Karpas-422 (cell line): Measurements from ENCODE around the gene MNS1. TPM values are rescaled to one million over a fixed set of nuclear protein-coding genes. Genes with fewer than 3 reads are reported as not detected.
A peak's percentile ranks its signal among the peaks of the same experiment; 100 is the strongest.
"Not testable (repeated sequence)": the region's sequence is repeated elsewhere in the genome, so short reads cannot be mapped to it uniquely, and the experiment has no call there.

Experiments
- DNase-seq: peaks from one replicate; pipeline ENCODE4 v3.0.0-alpha.2; 2015
- H2AFZ ChIP-seq: fragments of 200-600 bp; sonication (generic); 2 replicates; pipeline ENCODE4 v1.6.1; 2014; ENCODE audit warnings: antibody characterized with exemption, low read length, mixed read lengths
- H3K27ac ChIP-seq: fragments of 200-600 bp; sonication (generic); 2 replicates; pipeline ENCODE4 v1.5.1; 2014; ENCODE audit warnings: mild to moderate bottlenecking, low read length, moderate library complexity
- H3K27me3 ChIP-seq: fragments of 200-600 bp; sonication (generic); 2 replicates; pipeline ENCODE4 v1.6.1; 2014; ENCODE audit warnings: low read length, mixed read lengths
- H3K36me3 ChIP-seq: fragments of 200-600 bp; sonication (generic); 2 replicates; pipeline ENCODE4 v1.6.1; 2014; ENCODE audit warnings: low read length, mixed read lengths; ENCODE audit not compliant: insufficient read depth
- H3K4me1 ChIP-seq: fragments of 200-600 bp; sonication (generic); 2 replicates; pipeline ENCODE4 v1.6.1; 2014; ENCODE audit warnings: mild to moderate bottlenecking, low read length, mixed read lengths
- H3K4me2 ChIP-seq: fragments of 200-600 bp; sonication (generic); 2 replicates; pipeline ENCODE4 v1.6.1; 2014; ENCODE audit warnings: low read length, low read depth, mild to moderate bottlenecking; ENCODE audit not compliant: poor library complexity, severe bottlenecking
- H3K4me3 ChIP-seq: fragments of 200-600 bp; sonication (generic); 2 replicates; pipeline ENCODE4 v1.5.1; 2014; ENCODE audit warnings: mild to moderate bottlenecking, antibody characterized with exemption, low read length, mixed read lengths
- H3K79me2 ChIP-seq: fragments of 200-600 bp; sonication (generic); 2 replicates; pipeline ENCODE4 v1.6.1; 2014; ENCODE audit warnings: mild to moderate bottlenecking, low read length, mixed read lengths
- H3K9ac ChIP-seq: fragments of 200-600 bp; sonication (generic); 2 replicates; pipeline ENCODE4 v1.6.0; 2014; ENCODE audit warnings: low read length
- H3K9me2 ChIP-seq: fragments of 200-600 bp; sonication (generic), shearing (Covaris generic); replicated peaks from 2 replicates; pipeline ENCODE4 v1.6.0; 2014; ENCODE audit warnings: mild to moderate bottlenecking, low read length, moderate library complexity; ENCODE audit not compliant: insufficient read depth
- H3K9me3 ChIP-seq: fragments of 300-700, 200-600 bp; sonication (generic); 2 replicates; pipeline ENCODE4 v1.6.1; 2014; ENCODE audit warnings: low read length, mixed read lengths
- H4K20me1 ChIP-seq: fragments of 200-600 bp; sonication (generic); 2 replicates; pipeline ENCODE4 v1.6.1; 2014; ENCODE audit warnings: mild to moderate bottlenecking, antibody characterized with exemption, low read length, low read depth; ENCODE audit not compliant: insufficient read depth
- total RNA-seq: library from RNA; depleted of rRNA; stranded (reverse); fragments of >200 nt; shearing (Covaris generic); gene quantifications from 2 replicates; pipeline ENCODE4 v1.2.3, GENCODE V29; 2014; ENCODE audit warnings: low replicate concordance

The MNS1 gene
- total RNA-seq, 1 experiment from 2014 or later = 3.5 TPM

DNA sequence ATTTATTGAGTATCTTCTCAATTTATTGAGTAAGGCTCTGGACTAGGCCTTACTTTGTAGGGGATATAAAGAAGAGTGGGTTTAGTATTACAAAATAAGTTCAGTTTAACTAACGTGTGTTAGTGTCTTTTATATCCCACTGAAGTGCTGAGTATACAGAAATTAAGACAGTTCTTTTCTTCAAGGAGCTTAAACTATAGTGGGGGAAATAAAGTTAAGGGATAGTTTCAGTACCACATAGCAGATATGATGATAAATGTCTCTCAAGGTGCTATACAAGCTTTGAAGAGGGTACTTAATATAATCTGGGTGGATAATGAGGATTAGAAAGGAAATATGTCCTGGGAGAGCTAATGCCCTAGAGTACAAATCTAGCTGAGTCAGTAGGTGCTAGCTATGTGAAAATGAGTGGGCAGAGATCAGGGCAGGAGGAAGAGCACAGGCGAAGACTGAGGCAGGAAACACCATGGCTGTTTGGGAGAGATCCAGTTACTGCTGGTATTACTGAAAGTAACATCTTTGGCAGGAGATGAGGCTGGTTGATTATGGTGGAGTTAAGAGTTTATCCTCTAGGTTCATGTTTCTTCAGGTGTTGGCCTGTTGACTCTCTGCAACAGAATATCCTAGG, 53.7 kb downstream of the MNS1 start:
- H4K20me1 ChIP-seq = no peaks in the 10 kb centered on the region
- no peaks in the 10 kb centered on the region for H3K9me2 ChIP-seq
- no peaks in the 10 kb centered on the region for H3K79me2 ChIP-seq
- H2AFZ ChIP-seq = no peak overlapping the region
- no peak for DNase-seq
- H3K4me3 ChIP-seq = no peak overlapping the region
- no peaks in the 10 kb centered on the region for H3K27me3 ChIP-seq
- no peak overlapping the region for H3K4me2 ChIP-seq
- no peak overlapping the region for H3K9ac ChIP-seq
- no peak overlapping the region for H3K27ac ChIP-seq
- no peaks in the 10 kb centered on the region for H3K4me1 ChIP-seq
- no peaks in the 10 kb centered on the region for H3K36me3 ChIP-seq
- no peaks in the 10 kb centered on the region for H3K9me3 ChIP-seq

DNA sequence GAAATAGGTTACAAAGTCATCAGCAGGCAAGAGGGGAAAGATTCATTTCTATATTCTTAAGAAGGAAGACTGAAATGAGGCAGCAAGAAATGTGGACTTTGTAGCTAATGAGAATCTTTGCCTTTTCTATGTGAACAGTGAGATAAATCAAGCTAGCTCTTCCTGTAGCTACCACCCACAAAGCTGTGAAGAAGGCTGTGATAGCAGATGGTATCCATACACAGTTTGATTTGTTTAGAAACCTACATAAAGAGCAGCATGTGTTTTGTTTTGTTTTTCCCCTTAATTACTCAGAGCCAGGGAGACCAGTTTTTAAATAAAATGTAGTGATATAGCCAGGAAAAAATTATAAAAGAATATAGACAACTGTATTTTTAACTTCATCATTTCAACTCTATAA, 54.2 kb downstream of the MNS1 start:
- no peak overlapping the region for H3K27ac ChIP-seq
- no peak overlapping the region for H2AFZ ChIP-seq
- no peak overlapping the region for H3K4me2 ChIP-seq
- H3K79me2 ChIP-seq = no peaks in the 10 kb centered on the region
- no peak overlapping the region for H3K4me3 ChIP-seq
- no peak for DNase-seq
- no peaks in the 10 kb centered on the region for H3K27me3 ChIP-seq
- no peaks in the 10 kb centered on the region for H3K36me3 ChIP-seq
- no peaks in the 10 kb centered on the region for H3K4me1 ChIP-seq
- no peaks in the 10 kb centered on the region for H3K9me3 ChIP-seq
- no peak overlapping the region for H3K9ac ChIP-seq
- 0 out of 2 replicates have a peak, but pooled peaks cover under 1% of the 10 kb centered on the region for H3K9me2 ChIP-seq
- no peaks in the 10 kb centered on the region for H4K20me1 ChIP-seq

DNA sequence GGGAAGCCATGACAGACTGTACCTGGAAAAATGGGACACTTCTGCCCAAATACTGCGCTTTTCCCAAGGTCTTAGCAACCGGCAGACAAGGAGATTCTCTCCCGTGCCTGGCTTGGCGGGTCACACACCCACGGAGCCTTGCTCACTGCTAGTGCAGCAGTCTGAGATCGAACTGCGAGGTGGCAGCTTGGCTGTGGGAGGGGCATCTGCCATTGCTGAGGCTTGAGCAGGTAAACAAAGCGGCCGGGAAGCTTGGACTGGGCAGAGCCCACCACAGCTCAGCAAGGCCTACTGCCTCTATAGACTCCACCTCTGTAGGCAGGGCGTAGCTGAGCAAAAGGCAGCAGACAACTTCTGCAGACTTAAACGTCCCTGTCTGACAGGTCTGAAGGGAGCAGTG, 65.7 kb downstream of the MNS1 start:
- not testable (repeated sequence) for H3K9me3 ChIP-seq, H3K36me3 ChIP-seq, H3K4me3 ChIP-seq, H4K20me1 ChIP-seq, H3K9me2 ChIP-seq, H3K27ac ChIP-seq, H3K9ac ChIP-seq, DNase-seq, H3K4me1 ChIP-seq, H3K79me2 ChIP-seq, H2AFZ ChIP-seq, H3K27me3 ChIP-seq, H3K4me2 ChIP-seq

DNA sequence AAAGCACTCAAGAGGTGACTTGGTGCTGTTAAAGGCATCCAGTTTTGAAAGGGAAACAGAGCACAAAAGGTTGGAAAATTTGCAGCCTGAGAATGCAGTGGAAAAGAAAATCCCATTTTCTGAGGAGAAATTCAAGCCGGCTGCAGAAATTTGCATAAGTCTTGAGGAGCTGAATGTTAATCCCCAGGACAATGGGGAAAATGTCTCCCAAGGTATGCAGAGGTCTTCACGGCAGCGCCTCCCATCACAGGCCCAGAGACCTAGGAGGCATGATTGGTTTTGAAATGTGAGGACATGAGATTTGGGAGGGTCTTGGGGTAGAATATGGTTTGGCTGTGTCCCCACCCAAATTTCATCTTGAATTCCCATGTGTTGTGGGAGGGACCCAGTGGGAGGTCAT, 67.6 kb downstream of the MNS1 start:
- not testable (repeated sequence) for H3K9me3 ChIP-seq, H2AFZ ChIP-seq, H3K9me2 ChIP-seq, H3K4me2 ChIP-seq, H3K4me1 ChIP-seq, H3K27me3 ChIP-seq, H3K36me3 ChIP-seq, H4K20me1 ChIP-seq, H3K27ac ChIP-seq, H3K79me2 ChIP-seq, H3K9ac ChIP-seq, H3K4me3 ChIP-seq, DNase-seq

DNA sequence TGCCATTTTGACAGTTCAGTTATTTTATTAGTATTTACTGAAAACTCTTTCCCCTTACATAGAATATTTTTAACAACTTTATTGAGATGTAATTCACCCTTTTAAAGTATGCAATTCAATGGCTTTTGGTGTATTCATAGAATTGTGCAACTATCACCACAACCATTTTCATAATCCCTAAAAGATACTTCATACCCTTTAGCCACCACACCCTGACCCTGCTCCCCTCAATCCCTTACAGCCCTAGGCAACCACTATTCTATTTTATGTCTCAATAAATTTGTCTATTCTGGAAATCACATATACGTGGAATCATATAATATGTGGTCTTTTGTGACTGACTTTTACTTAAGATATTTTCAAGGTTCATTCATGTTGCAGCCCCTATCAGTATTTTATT, 70.0 kb downstream of the MNS1 start:
- H3K79me2 ChIP-seq = no peaks in the 10 kb centered on the region
- DNase-seq = no peak
- H3K4me1 ChIP-seq = no peaks in the 10 kb centered on the region; the same call in 1 of the 2 replicates
- H3K4me3 ChIP-seq = no peak overlapping the region
- no peaks in the 10 kb centered on the region for H3K36me3 ChIP-seq
- no peak overlapping the region for H3K27ac ChIP-seq
- no peaks in the 10 kb centered on the region for H3K9me2 ChIP-seq
- H3K27me3 ChIP-seq = no peaks in the 10 kb centered on the region
- H4K20me1 ChIP-seq = no peaks in the 10 kb centered on the region
- no peak overlapping the region for H2AFZ ChIP-seq
- no peaks in the 10 kb centered on the region for H3K9me3 ChIP-seq
- H3K4me2 ChIP-seq = no peak overlapping the region
- H3K9ac ChIP-seq = no peak overlapping the region

DNA sequence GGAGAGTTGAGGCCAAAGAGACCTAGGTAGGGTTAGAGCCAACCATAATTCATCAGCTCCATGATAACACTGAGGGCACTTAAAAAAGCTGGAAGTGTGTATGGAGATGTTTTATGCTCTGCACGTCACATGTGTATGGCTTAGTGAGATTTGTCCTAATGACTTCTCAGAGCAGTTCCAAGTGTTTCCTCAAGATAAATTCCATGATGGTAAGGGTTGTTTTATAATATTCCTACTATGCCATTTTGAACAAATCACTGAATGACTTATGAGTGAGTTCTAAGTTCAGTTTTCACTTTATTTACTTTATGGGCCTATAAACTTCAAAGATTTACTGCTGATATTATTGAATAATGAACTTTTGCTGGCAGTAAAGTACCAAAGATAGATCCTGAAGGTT, 71.7 kb downstream of the MNS1 start:
- Histone ChIP-seq H3K27ac (no peak overlapping the region), H3K9me2 (no peaks in the 10 kb centered on the region), H4K20me1 (no peaks in the 10 kb centered on the region), H2AFZ (no peak overlapping the region), H3K36me3 (no peaks in the 10 kb centered on the region), H3K4me3 (no peak overlapping the region), H3K79me2 (no peaks in the 10 kb centered on the region), H3K9me3 (no peaks in the 10 kb centered on the region), H3K9ac (no peak overlapping the region), H3K27me3 (no peaks in the 10 kb centered on the region), H3K4me2 (no peak overlapping the region), H3K4me1 (no peaks in the 10 kb centered on the region; the same call in 1 of the 2 replicates)
- no peak for DNase-seq

DNA sequence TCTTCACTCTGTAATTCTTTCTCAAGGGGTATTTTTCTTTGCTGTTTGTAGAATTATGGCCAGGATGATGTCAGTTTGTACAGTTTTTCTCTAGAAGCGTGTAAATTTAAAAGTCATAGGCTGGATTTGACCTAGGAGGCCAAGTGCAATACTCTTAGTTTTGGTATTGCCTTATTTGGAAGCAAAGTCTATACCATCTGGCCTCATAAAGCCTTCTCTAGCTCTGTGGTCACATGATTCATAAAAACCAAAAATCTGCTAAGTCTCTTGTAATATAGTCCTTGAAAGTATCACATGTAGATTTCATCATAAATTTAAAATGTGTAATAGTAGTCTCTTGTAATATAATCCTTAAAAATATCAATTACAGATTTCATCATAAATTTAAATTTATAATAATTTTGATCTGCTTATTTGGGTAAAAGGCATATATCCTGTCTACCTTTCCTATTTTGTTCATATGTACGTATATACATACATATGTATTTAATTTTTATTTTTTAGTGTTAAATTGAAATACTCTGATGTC, 74.1 kb downstream of the MNS1 start:
- no peaks in the 10 kb centered on the region for H4K20me1 ChIP-seq
- H3K4me2 ChIP-seq = no peak overlapping the region
- no peaks in the 10 kb centered on the region for H3K79me2 ChIP-seq
- H3K36me3 ChIP-seq = 0 out of 2 replicates have a peak, but pooled peaks cover 3% of the 10 kb centered on the region
- H3K9me2 ChIP-seq = no peaks in the 10 kb centered on the region
- H3K4me1 ChIP-seq = no peaks in the 10 kb centered on the region; the same call in 1 of the 2 replicates
- H2AFZ ChIP-seq = no peak overlapping the region
- no peaks in the 10 kb centered on the region for H3K27me3 ChIP-seq
- no peak overlapping the region for H3K27ac ChIP-seq
- no peaks in the 10 kb centered on the region for H3K9me3 ChIP-seq
- DNase-seq = peak; percentile 29
- no peak overlapping the region for H3K9ac ChIP-seq
- no peak overlapping the region for H3K4me3 ChIP-seq

DNA sequence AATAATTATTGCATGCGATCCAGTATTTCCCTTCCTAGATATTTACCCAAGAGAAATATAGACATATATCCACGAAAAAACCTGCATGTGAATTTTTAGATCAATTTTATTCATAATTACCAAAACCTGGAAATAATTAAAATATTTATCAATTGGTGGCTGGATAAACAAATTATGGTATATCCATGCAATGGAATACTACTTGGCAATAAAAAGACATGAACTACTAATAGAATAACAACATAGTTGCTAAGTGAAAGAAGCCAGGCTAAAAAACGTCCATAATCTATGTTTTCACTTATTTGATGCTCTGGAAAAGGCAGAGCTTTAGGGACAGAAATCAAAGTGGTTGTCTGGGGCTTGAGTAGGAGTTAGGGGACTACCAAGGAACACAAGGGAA, 79.0 kb downstream of the MNS1 start:
- 0 out of 2 replicates have a peak, but pooled peaks cover 3% of the 10 kb centered on the region for H3K36me3 ChIP-seq
- H3K27ac ChIP-seq = no peak overlapping the region
- no peaks in the 10 kb centered on the region for H3K9me3 ChIP-seq
- no peaks in the 10 kb centered on the region for H3K79me2 ChIP-seq
- H4K20me1 ChIP-seq = no peaks in the 10 kb centered on the region
- no peak overlapping the region for H3K4me3 ChIP-seq
- no peaks in the 10 kb centered on the region for H3K27me3 ChIP-seq
- peak; percentile 6 for DNase-seq
- H3K9ac ChIP-seq = no peak overlapping the region
- no peak overlapping the region for H2AFZ ChIP-seq
- no peaks in the 10 kb centered on the region for H3K4me1 ChIP-seq
- no peaks in the 10 kb centered on the region for H3K9me2 ChIP-seq
- no peak overlapping the region for H3K4me2 ChIP-seq
